Measurements from ENCODE around the gene LPAR1. TPM values are rescaled to one million over a fixed set of nuclear protein-coding genes. Genes with fewer than 3 reads are reported as not detected.

Gene LPAR1
- total and polyA plus RNA-seq, 2 donors from 2014 or later, result 2.9 to 28.2 TPM

- no peak overlapping the region for H3K9ac ChIP-seq (ENCODE audit: low read length in 3 of 3)
- H3K4me3 ChIP-seq (ENCODE audit: low read length in 3 of 3), result no peak overlapping the region
- H3K4me1 ChIP-seq (ENCODE audit: control insufficient read depth in 2 of 3, insufficient read depth in 2 of 3, low read depth in 1 of 3, low read length in 3 of 3), result no peaks in the 10 kb centered on the region
- no peaks in the 10 kb centered on the region for H3K36me3 ChIP-seq (ENCODE audit: control insufficient read depth in 2 of 3, insufficient read depth in 3 of 3, low read length in 3 of 3)
- H3K27me3 ChIP-seq (ENCODE audit: control insufficient read depth, insufficient read depth, low read length), result no peaks in the 10 kb centered on the region
- FAIRE-seq (no peak), DNase-seq (no peak)
- no peak for TF ChIP-seq CTCF (IDR thresholded peaks at IDR 0.05; ENCODE audit: borderline replicate concordance, extremely low read depth, insufficient read depth)
- H3K27ac ChIP-seq (ENCODE audit: low read depth in 2 of 2, low read length in 2 of 2), result no peak overlapping the region
- no peaks in the 10 kb centered on the region for H3K9me3 ChIP-seq (ENCODE audit: control insufficient read depth in 2 of 3, insufficient read depth in 1 of 3, low read length in 3 of 3)
- intact Hi-C loops (cut with DNase I), result no loop called here
Observed at GRCh38 chr9:110877374-110877773, 160.9 kb downstream of the LPAR1 start.

GRCh38 chr9:110876929-110877328, 161.3 kb downstream of the LPAR1 start:
- Histone ChIP-seq H3K27me3 (ENCODE audit: control insufficient read depth, insufficient read depth, low read length) (no peaks in the 10 kb centered on the region), H3K4me1 (ENCODE audit: control insufficient read depth in 2 of 3, insufficient read depth in 2 of 3, low read depth in 1 of 3, low read length in 3 of 3) (no peaks in the 10 kb centered on the region), H3K4me3 (ENCODE audit: low read length in 3 of 3) (no peak overlapping the region), H3K27ac (ENCODE audit: low read depth in 2 of 2, low read length in 2 of 2) (no peak overlapping the region), H3K9me3 (ENCODE audit: control insufficient read depth in 2 of 3, insufficient read depth in 1 of 3, low read length in 3 of 3) (no peaks in the 10 kb centered on the region), H3K9ac (ENCODE audit: low read length in 3 of 3) (no peak overlapping the region), H3K36me3 (ENCODE audit: control insufficient read depth in 2 of 3, insufficient read depth in 3 of 3, low read length in 3 of 3) (no peaks in the 10 kb centered on the region)
- no peak for FAIRE-seq
- intact Hi-C loops (cut with DNase I), result no loop called here
- no peak for DNase-seq
- no peak for TF ChIP-seq CTCF (IDR thresholded peaks at IDR 0.05; ENCODE audit: borderline replicate concordance, extremely low read depth, insufficient read depth)

GRCh38 chr9:110874963-110875674, 163.2 kb downstream of the LPAR1 start:
- no peak for DNase-seq
- FAIRE-seq, result no peak

More at GRCh38 chr9:110874963-110875674, 163.2 kb downstream of the LPAR1 start:
- intact Hi-C loops (cut with DNase I), result no loop called here
- H3K9ac ChIP-seq (ENCODE audit: low read length in 3 of 3), result no peak overlapping the region
- TF ChIP-seq CTCF (IDR thresholded peaks at IDR 0.05; ENCODE audit: borderline replicate concordance, extremely low read depth, insufficient read depth), result no peak
- no peaks in the 10 kb centered on the region for H3K9me3 ChIP-seq (ENCODE audit: control insufficient read depth in 2 of 3, insufficient read depth in 1 of 3, low read length in 3 of 3)
- H3K36me3 ChIP-seq (ENCODE audit: control insufficient read depth in 2 of 3, insufficient read depth in 3 of 3, low read length in 3 of 3), result no peaks in the 10 kb centered on the region
- no peaks in the 10 kb centered on the region for H3K4me1 ChIP-seq (ENCODE audit: control insufficient read depth in 2 of 3, insufficient read depth in 2 of 3, low read depth in 1 of 3, low read length in 3 of 3)
- no peak overlapping the region for H3K27ac ChIP-seq (ENCODE audit: low read depth in 2 of 2, low read length in 2 of 2)
- no peaks in the 10 kb centered on the region for H3K27me3 ChIP-seq (ENCODE audit: control insufficient read depth, insufficient read depth, low read length)
- no peak overlapping the region for H3K4me3 ChIP-seq (ENCODE audit: low read length in 3 of 3)

All from kidney (tissue), 14 donors.